Vagina (tissue), 2 donors: ENCODE measurements around the gene H6PD. TPM values are rescaled to one million over a fixed set of nuclear protein-coding genes. Genes with fewer than 3 reads are reported as not detected.
A peak's percentile ranks its signal among the peaks of the same experiment; 100 is the strongest.

Experiments
- DNase-seq, 2 donors: peaks; one replicate each; pipeline ENCODE4 v3.0.0-alpha.2; 2017; ENCODE audit errors: extremely low spot score in 2 of 2
- H3K27ac ChIP-seq: fragments of 200-600 bp; sonication (generic); one replicate; pipeline ENCODE4 v1.5.1; 2019
- H3K27me3 ChIP-seq: fragments of 200-600 bp; sonication (generic); one replicate; pipeline ENCODE4 v1.5.1; 2019
- H3K36me3 ChIP-seq, 2 donors: fragments of 200-600 bp; sonication (generic); one replicate each; pipeline ENCODE4 v1.5.1; 2017 to 2019
- H3K4me1 ChIP-seq: fragments of 200-600 bp; sonication (generic); one replicate; pipeline ENCODE4 v1.5.1; 2019
- H3K4me3 ChIP-seq, 2 donors: fragments of 200-600 bp; sonication (generic); 1 replicate in 1 of 2; 2 replicates in 1 of 2; pipeline ENCODE4 v1.5.1; 2016 to 2019
- H3K9me3 ChIP-seq: fragments of 200-600 bp; sonication (generic); one replicate; pipeline ENCODE4 v1.5.1; 2019
- POLR2A ChIP-seq, 2 donors: fragments of 450-650 bp; IDR thresholded peaks; one replicate each; pipeline ENCODE4 v1.6.1; 2017; ENCODE audit warnings: antibody characterized with exemption in 2 of 2, mild to moderate bottlenecking in 2 of 2, moderate library complexity in 2 of 2
- POLR2AphosphoS5 ChIP-seq, 2 donors: sonication (generic); formaldehyde crosslinking; IDR thresholded peaks; one replicate each; pipeline ENCODE4 v1.9.0; 2017; ENCODE audit warnings: antibody characterized with exemption in 2 of 2, mild to moderate bottlenecking in 2 of 2, low read depth in 1 of 2; ENCODE audit not compliant: insufficient read depth in 1 of 2
- intact Hi-C: fragments of 100-400 bp; cut with DNase I; formaldehyde crosslinking; loops from one replicate; pipeline ENCODE4 v1.15.1; 2023
- total RNA-seq: library from RNA; depleted of rRNA; stranded (reverse); fragments of >200 nt; gene quantifications from one replicate; pipeline ENCODE4 v1.2.3, GENCODE V29; 2016
- TF ChIP-seq, protein P1 (sequence below), 3 experiments: fragments of 450-650 bp in 2 of 3; fragments of 200-600 bp in 1 of 3; sonication (generic) in 1 of 3; IDR thresholded peaks; one replicate each; pipeline ENCODE4 v1.5.1; 2017 to 2019; ENCODE audit warnings: antibody characterized with exemption in 3 of 3, mild to moderate bottlenecking in 2 of 3, moderate library complexity in 2 of 3

The H6PD gene
- total RNA-seq, 1 donor from 2014 or later, result 65.1 TPM

DNA sequence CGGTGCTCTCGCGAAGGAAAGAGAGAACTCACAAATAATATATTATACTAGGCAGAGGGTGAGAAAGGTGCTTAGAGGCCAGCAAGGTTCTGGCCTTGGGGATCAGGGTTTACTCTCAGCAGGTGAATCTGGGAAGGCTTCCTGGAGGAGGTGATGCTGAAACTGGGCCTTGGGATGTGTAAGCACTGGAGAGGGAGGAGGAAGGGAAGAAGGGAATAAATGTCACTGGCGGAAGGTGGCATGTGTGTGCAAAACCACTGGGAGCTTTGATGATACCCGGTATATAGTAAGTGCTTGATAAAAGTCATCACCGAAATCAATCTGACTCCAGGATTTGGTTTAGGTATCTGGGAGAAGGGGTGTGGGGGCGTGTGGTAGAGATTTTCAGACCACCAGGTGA, 82.5 kb downstream of the H6PD start:
- H3K27me3 ChIP-seq, result no peaks in the 10 kb centered on the region
- H3K4me1 ChIP-seq, result peaks cover 73% of the 10 kb centered on the region
- TF ChIP-seq POLR2A (IDR thresholded peaks at IDR 0.05) (no peak), POLR2AphosphoS5 (IDR thresholded peaks at IDR 0.05; ENCODE audit: insufficient read depth in 1 of 2, low read depth in 1 of 2) (no peak)
- TF ChIP-seq, protein P1, sequence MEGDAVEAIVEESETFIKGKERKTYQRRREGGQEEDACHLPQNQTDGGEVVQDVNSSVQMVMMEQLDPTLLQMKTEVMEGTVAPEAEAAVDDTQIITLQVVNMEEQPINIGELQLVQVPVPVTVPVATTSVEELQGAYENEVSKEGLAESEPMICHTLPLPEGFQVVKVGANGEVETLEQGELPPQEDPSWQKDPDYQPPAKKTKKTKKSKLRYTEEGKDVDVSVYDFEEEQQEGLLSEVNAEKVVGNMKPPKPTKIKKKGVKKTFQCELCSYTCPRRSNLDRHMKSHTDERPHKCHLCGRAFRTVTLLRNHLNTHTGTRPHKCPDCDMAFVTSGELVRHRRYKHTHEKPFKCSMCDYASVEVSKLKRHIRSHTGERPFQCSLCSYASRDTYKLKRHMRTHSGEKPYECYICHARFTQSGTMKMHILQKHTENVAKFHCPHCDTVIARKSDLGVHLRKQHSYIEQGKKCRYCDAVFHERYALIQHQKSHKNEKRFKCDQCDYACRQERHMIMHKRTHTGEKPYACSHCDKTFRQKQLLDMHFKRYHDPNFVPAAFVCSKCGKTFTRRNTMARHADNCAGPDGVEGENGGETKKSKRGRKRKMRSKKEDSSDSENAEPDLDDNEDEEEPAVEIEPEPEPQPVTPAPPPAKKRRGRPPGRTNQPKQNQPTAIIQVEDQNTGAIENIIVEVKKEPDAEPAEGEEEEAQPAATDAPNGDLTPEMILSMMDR (IDR thresholded peaks at IDR 0.05), result no peak
- H3K4me3 ChIP-seq, result no peak overlapping the region
- peak overlapping the region; percentile 70 for H3K27ac ChIP-seq
- DNase-seq, result no peak
- intact Hi-C loops, result no loop called here
- no peaks in the 10 kb centered on the region for H3K36me3 ChIP-seq
- H3K9me3 ChIP-seq, result no peaks in the 10 kb centered on the region

DNA sequence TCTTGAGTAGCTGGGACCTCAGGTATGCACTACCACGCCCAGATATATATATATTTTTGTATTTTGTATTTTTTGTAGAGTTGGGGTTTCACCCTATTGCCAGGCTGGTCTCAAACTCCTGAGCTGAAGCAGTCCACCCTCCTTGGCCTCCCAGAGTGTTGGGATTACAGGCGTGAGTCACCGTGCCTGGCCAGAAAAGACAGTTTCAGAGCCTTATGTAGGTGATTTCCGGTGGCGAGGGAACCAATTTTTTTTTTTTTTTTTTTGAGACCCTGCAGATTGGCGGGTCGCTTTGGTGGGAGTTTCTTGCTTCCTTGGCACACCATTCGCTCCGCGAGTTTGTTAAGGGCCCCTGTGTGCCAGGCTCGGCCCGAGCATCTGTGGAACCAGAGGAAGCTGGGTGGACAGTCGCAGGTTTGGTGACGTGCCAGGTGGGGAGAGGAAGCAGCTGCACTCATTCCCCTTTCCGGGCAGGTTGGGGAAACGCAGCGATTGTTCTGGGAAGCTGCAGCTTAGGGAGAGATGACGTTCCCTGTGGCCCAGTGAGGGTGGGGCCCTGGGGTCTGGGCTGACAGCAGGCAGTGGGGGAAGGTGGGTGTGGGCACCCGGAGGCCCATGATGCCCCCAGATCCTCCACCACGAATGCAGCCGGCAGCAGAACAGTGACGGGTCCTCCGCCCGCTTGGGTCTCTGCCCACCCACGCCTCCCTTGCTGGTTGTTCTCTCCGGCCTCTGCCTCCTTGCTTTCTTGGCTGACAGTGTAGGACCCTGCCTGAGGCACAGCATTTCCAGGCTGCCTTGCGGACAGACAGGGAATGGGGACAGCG, 83.2 kb downstream of the H6PD start:
- Histone ChIP-seq H3K27ac (peak overlapping the region; percentile 70), H3K27me3 (no peaks in the 10 kb centered on the region), H3K4me1 (peaks cover 80% of the 10 kb centered on the region), H3K36me3 (no peaks in the 10 kb centered on the region), H3K9me3 (no peaks in the 10 kb centered on the region), H3K4me3 (peak overlapping the region in 1 of 2 donors; percentile 15)
- DNase-seq, result no peak
- intact Hi-C loops, result no loop called here
- TF ChIP-seq, protein P1 (IDR thresholded peaks at IDR 0.05), result no peak
- TF ChIP-seq POLR2AphosphoS5 (IDR thresholded peaks at IDR 0.05; ENCODE audit: insufficient read depth in 1 of 2, low read depth in 1 of 2), result peak in 1 of 2 donors; percentile 74

DNA sequence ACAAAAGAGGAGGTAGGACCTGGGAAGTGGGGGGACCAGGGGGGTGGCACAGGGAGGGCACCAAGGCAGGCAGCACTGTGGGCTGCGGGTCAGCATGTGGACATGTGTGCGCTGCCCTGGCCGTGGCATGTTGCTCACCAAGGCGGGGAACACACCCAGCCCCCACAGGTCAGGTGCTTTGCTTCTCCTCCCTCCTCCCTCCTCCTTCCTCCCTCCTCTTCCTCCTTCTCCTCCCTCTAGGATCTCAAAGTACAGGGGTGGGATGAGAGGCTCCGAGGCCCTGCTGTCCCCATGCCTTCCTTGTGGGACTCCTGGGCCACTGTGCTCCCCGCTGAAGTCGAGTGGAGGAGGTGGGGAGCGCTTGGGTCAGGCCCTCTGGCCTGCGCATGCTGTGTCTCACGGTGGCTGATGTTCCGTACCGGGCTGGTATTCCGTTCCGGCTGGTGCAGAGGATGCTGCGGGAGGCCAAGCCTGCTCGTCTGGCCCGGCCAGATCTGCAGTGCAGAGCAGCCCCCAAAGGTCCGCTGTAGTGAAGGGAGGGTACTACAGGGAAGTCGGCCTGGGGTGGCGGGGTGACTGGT, 84.7 kb downstream of the H6PD start:
- no peaks in the 10 kb centered on the region for H3K27me3 ChIP-seq
- H3K27ac ChIP-seq, result peak overlapping the region; percentile 77
- no peaks in the 10 kb centered on the region for H3K9me3 ChIP-seq
- H3K4me1 ChIP-seq, result peaks cover 95% of the 10 kb centered on the region
- intact Hi-C loops, result no loop called here
- TF ChIP-seq POLR2A (IDR thresholded peaks at IDR 0.05), result no peak
- TF ChIP-seq, protein P1 (IDR thresholded peaks at IDR 0.05), result no peak
- no peak for TF ChIP-seq POLR2AphosphoS5 (IDR thresholded peaks at IDR 0.05; ENCODE audit: insufficient read depth in 1 of 2, low read depth in 1 of 2)
- H3K36me3 ChIP-seq, result no peaks in the 10 kb centered on the region
- no peak overlapping the region for H3K4me3 ChIP-seq
- DNase-seq, result no peak

DNA sequence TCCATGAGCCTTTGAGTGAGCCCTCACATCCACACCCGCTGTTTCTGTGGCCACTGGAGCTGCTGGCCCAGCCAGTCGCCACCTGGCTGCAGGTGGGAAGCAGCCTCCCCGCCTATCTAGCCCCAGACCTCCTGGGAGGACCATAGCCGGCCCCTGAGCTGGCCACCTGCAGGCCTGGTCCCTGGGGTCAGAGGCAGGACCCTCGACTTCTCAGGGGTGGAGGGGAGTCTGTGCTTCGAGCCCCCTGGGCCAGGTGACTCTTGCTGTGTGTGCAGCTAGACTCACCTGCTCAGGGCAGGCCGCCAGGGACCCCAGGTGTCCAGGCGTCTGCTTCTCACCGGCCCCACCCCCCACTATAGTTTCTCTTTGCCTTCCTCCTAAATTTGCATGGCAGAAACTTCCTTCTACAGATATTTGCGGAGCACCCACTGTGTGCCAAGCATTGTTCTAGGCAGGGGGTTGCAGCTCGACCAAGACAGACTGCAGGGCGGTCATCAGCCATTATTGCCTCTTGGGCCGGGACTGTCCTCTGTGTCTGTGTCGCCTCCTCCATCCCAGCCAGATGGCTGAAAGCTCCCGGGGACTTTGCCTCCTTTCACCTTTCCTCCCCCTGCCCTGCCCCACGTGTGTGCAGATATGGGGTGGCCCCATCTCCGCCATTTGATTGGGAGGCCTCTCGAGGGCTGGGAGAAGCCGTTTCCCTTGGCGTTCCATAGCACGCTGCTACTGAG, 85.4 kb downstream of the H6PD start:
- intact Hi-C loops, result no loop called here
- Histone ChIP-seq H3K27ac (peak overlapping the region; percentile 77), H3K36me3 (no peaks in the 10 kb centered on the region), H3K27me3 (no peaks in the 10 kb centered on the region), H3K9me3 (no peaks in the 10 kb centered on the region), H3K4me3 (no peak overlapping the region), H3K4me1 (peaks cover 96% of the 10 kb centered on the region)
- TF ChIP-seq, protein P1 (IDR thresholded peaks at IDR 0.05), result no peak
- TF ChIP-seq POLR2A (IDR thresholded peaks at IDR 0.05), result no peak
- no peak for TF ChIP-seq POLR2AphosphoS5 (IDR thresholded peaks at IDR 0.05; ENCODE audit: insufficient read depth in 1 of 2, low read depth in 1 of 2)
- DNase-seq, result no peak

Other genes starting within 250 kb of the H6PD start
- not detected for gene SLC2A7, start 208.4 kb upstream of the H6PD start, total RNA-seq
- gene SLC2A5, start 165.1 kb upstream of the H6PD start, total RNA-seq, result 8.1 TPM
- 19.4 TPM for gene GPR157, start 105.7 kb upstream of the H6PD start, total RNA-seq
- gene SPSB1, start 58.1 kb downstream of the H6PD start, total RNA-seq, result 40.0 TPM